GM23338 (cell line): ENCODE results near the gene B3GNT9.

ENCODE experiments used
- CREB1 ChIP-seq: fragments of 250-450 bp; sonication (Bioruptor Pico); IDR thresholded peaks from 2 replicates; pipeline ENCODE4 v1.5.0; 2020; ENCODE audit warnings: low read depth, mild to moderate bottlenecking, moderate library complexity
- EZH2 ChIP-seq: fragments of 200-600 bp; sonication (generic); IDR thresholded peaks from one replicate; pipeline ENCODE4 v1.8.0; 2017; ENCODE audit warnings: antibody characterized with exemption, mild to moderate bottlenecking, low read depth; ENCODE audit not compliant: unreplicated experiment
- EZH2phosphoT487 ChIP-seq: fragments of 200-600 bp; sonication (generic); IDR thresholded peaks from one replicate; pipeline ENCODE4 v1.8.1; 2018; ENCODE audit warnings: antibody characterized with exemption; ENCODE audit not compliant: unreplicated experiment
- POLR2AphosphoS5 ChIP-seq: IDR thresholded peaks from 2 replicates; pipeline ENCODE4 v1.6.1; 2016; ENCODE audit warnings: antibody characterized with exemption, low read depth
- REST ChIP-seq: IDR thresholded peaks from one replicate; pipeline ENCODE4 v1.6.1; 2018; ENCODE audit warnings: antibody characterized with exemption; ENCODE audit not compliant: unreplicated experiment
- ZNF331 ChIP-seq: fragments of 250-450 bp; sonication (Bioruptor Pico); IDR thresholded peaks from 2 replicates; pipeline ENCODE4 v1.5.0; 2020; ENCODE audit warnings: low read depth, mild to moderate bottlenecking, moderate library complexity
- TF ChIP-seq, protein P1 (sequence below), 2 experiments: fragments of 200-600 bp in 1 of 2; sonication (generic) in 1 of 2; conservative IDR thresholded peaks; 2 replicates each; pipeline versions ENCODE4 v1.5.1 to v1.6.1; 2016 to 2017; ENCODE audit warnings: antibody characterized with exemption in 2 of 2, low read depth in 2 of 2, mild to moderate bottlenecking in 2 of 2, moderate library complexity in 1 of 2

DNA sequence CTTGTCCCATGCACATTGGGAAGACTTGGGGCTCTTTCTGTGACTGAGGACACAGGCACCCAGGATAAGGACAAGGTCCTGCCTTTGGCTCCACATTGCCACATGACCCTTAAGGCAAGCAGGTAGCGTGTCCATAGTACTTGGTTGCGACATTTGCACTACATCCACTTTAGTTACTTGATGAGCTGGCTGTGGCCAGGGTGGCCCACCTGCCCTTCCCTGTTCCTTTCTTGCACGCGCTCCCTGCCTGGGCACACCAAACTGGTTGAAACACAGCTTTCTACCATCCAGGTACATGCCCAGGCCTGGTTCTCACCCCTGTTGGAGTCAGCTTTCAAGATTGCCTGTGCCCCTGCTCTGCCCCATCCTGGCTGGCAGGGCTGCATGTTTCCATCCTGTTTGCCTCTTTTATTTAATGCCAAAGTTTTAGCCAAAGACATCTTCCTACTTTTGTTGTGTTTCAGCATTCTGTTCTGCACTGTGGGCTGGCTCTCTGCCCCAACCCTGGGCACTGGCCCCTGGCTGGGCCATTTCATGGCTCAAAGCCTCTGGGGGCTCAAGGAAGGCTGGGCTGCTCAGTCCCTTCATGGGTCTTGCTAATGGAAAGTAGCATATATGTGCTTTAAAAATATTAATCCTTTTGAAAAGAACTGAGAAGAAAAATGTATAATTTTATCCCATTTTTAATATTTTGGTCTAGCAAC is 3.2 kb downstream of the B3GNT9 start:
- TF ChIP-seq, protein P1, sequence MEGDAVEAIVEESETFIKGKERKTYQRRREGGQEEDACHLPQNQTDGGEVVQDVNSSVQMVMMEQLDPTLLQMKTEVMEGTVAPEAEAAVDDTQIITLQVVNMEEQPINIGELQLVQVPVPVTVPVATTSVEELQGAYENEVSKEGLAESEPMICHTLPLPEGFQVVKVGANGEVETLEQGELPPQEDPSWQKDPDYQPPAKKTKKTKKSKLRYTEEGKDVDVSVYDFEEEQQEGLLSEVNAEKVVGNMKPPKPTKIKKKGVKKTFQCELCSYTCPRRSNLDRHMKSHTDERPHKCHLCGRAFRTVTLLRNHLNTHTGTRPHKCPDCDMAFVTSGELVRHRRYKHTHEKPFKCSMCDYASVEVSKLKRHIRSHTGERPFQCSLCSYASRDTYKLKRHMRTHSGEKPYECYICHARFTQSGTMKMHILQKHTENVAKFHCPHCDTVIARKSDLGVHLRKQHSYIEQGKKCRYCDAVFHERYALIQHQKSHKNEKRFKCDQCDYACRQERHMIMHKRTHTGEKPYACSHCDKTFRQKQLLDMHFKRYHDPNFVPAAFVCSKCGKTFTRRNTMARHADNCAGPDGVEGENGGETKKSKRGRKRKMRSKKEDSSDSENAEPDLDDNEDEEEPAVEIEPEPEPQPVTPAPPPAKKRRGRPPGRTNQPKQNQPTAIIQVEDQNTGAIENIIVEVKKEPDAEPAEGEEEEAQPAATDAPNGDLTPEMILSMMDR (conservative IDR thresholded peaks at IDR 0.05; ENCODE audit: low read depth in 2 of 2) = no peak
- TF ChIP-seq EZH2phosphoT487 (no peak), REST (no peak), CREB1 (CRISPR knock-in tag) (no peak), ZNF331 (CRISPR knock-in tag) (no peak), POLR2AphosphoS5 (no peak), EZH2 (no peak)
